Natural killer cell (primary cell): ENCODE results near the gene BBS10. TPM values are rescaled to one million over a fixed set of nuclear protein-coding genes. Genes with fewer than 3 reads are reported as not detected.

Experiments used
- ATAC-seq, 3 donors: fragments of 150-1000 bp in 2 of 3; fragments of 200-7000 bp in 1 of 3; cut with Tn5 transposase; 1 replicate in 1 of 3; 2 replicates in 2 of 3; pipeline ENCODE4 v1.10.0; 2021; ENCODE audit warnings: mild to moderate bottlenecking in 2 of 3, moderate library complexity in 2 of 3
- DNase-seq, 2 donors: peaks; one replicate each; pipeline versions ENCODE4 v3.0.0 to v3.0.0-alpha.2; 2013 to 2021; ENCODE audit warnings: mixed read lengths in 1 of 2
- H3K27ac ChIP-seq: one replicate; pipeline ENCODE4 v1.5.1; 2013; ENCODE audit warnings: mild to moderate bottlenecking, low read length
- H3K27me3 ChIP-seq: one replicate; pipeline ENCODE4 v1.6.1; 2013; ENCODE audit warnings: low read length; ENCODE audit not compliant: control insufficient read depth, insufficient read depth
- H3K36me3 ChIP-seq: one replicate; pipeline ENCODE4 v1.6.1; 2013; ENCODE audit warnings: low read length; ENCODE audit not compliant: control insufficient read depth, insufficient read depth
- H3K4me1 ChIP-seq: one replicate; pipeline ENCODE4 v1.6.1; 2013; ENCODE audit warnings: low read length; ENCODE audit not compliant: control insufficient read depth, insufficient read depth
- H3K4me3 ChIP-seq: one replicate; pipeline ENCODE4 v1.5.1; 2013; ENCODE audit warnings: low read length
- H3K9me3 ChIP-seq: one replicate; pipeline ENCODE4 v1.6.1; 2013; ENCODE audit warnings: low read length; ENCODE audit not compliant: control insufficient read depth, insufficient read depth
- H3K27ac Mint-ChIP-seq, 2 donors: one replicate each; pipeline ENCODE4 v1.8.0; 2022; ENCODE audit warnings: mild to moderate bottlenecking in 2 of 2, mixed read lengths in 2 of 2, moderate library complexity in 1 of 2
- H3K27me3 Mint-ChIP-seq, 2 donors: one replicate each; pipeline ENCODE4 v1.8.0; 2022; ENCODE audit warnings: low read depth in 2 of 2, mixed read lengths in 2 of 2
- H3K36me3 Mint-ChIP-seq: one replicate; pipeline ENCODE4 v1.8.0; 2022; ENCODE audit warnings: mixed read lengths
- H3K4me1 Mint-ChIP-seq, 2 donors: one replicate each; pipeline ENCODE4 v1.8.0; 2022; ENCODE audit warnings: mixed read lengths in 2 of 2
- H3K4me3 Mint-ChIP-seq: one replicate; pipeline ENCODE4 v1.8.0; 2022; ENCODE audit warnings: mild to moderate bottlenecking, moderate library complexity, mixed read lengths
- H3K9me3 Mint-ChIP-seq, 2 donors: one replicate each; pipeline ENCODE4 v1.8.0; 2022; ENCODE audit warnings: mixed read lengths in 2 of 2
- WGBS: methylation state at CpG from one replicate; pipeline ENCODE4 v1.1.7; 2013; ENCODE audit warnings: missing lambda C conversion rate; ENCODE audit not compliant: insufficient coverage; 5-methylcytosine and 5-hydroxymethylcytosine counted together
- intact Hi-C: fragments of 100-400 bp; cut with micrococcal nuclease; formaldehyde crosslinking; loops from one replicate; pipeline ENCODE4 v1.14.2; 2022
- total RNA-seq, 4 donors: library from RNA; stranded (reverse); fragments of 120-200 nt in 1 of 4; gene quantifications; one replicate each; pipeline versions ENCODE4 v1.2.3 to v1.2.4, GENCODE V29; 2013 to 2022
- TF ChIP-seq, protein P1 (sequence below): fragments of 200-600 bp; IDR thresholded peaks from one replicate; pipeline ENCODE4 v1.8.0; 2022; ENCODE audit warnings: antibody characterized with exemption

BBS10 gene
- total RNA-seq, 3 donors from 2014 or later (not counting 1 experiment from before 2014, with no cell fraction given): 2.8 to 4.0 (median 3.3) TPM

DNA sequence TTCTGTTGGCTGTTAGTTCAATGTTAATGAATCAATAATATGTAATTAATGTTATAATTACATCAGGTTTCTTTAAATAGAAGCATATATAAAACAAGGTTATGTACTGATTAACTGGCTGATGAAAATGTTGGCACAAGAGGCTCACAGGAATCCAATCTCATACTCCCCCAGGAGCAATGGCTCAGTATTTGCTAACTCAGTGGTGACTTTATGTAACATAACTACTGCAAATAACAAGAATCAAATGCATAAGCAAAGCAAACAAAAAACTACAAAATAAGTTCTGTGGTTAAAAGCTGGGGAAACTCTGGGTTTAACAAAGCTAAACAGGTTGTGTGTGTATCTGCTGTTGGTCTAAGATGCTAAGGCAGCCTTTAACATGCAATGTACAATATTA is 27.7 kb upstream of the BBS10 start:
- no peak overlapping the region for H3K27ac Mint-ChIP-seq
- Histone ChIP-seq H3K27ac (no peak overlapping the region), H3K4me1 (no peaks in the 10 kb centered on the region), H3K4me3 (no peak overlapping the region), H3K27me3 (no peaks in the 10 kb centered on the region), H3K36me3 (peaks cover 62% of the 10 kb centered on the region), H3K9me3 (no peaks in the 10 kb centered on the region)
- no peaks in the 10 kb centered on the region for H3K9me3 Mint-ChIP-seq
- H3K4me3 Mint-ChIP-seq: no peak overlapping the region
- ATAC-seq (no peak), DNase-seq (no peak)
- intact Hi-C loops: no loop called here
- H3K27me3 Mint-ChIP-seq: no peaks in the 10 kb centered on the region
- peaks cover 8% of the 10 kb centered on the region for H3K36me3 Mint-ChIP-seq
- no peaks in the 10 kb centered on the region for H3K4me1 Mint-ChIP-seq
- TF ChIP-seq, protein P1, sequence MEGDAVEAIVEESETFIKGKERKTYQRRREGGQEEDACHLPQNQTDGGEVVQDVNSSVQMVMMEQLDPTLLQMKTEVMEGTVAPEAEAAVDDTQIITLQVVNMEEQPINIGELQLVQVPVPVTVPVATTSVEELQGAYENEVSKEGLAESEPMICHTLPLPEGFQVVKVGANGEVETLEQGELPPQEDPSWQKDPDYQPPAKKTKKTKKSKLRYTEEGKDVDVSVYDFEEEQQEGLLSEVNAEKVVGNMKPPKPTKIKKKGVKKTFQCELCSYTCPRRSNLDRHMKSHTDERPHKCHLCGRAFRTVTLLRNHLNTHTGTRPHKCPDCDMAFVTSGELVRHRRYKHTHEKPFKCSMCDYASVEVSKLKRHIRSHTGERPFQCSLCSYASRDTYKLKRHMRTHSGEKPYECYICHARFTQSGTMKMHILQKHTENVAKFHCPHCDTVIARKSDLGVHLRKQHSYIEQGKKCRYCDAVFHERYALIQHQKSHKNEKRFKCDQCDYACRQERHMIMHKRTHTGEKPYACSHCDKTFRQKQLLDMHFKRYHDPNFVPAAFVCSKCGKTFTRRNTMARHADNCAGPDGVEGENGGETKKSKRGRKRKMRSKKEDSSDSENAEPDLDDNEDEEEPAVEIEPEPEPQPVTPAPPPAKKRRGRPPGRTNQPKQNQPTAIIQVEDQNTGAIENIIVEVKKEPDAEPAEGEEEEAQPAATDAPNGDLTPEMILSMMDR: no peak

DNA sequence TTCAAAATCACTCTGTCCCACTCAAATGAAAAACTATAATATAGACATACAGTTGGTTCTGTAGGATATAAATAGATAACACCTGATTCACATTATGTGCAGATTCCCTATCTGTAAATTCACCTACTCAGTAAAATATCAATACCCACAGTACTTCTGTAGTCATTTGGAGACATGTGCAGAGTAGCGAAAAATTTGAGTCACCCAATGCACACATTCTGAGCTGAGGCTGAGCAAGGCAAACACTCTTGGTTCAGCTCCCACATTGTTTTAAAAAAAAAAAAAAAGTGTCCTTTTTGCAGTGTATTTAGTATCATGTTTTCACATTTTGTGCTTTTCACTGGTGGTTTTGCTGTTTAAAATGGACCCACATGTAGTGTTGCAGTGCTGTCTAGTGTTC is 27.3 kb upstream of the BBS10 start:
- no peaks in the 10 kb centered on the region for H3K27me3 Mint-ChIP-seq
- WGBS: 80% methylated on average over 1 of the region's 1 CpG
- DNase-seq: no peak

DNA sequence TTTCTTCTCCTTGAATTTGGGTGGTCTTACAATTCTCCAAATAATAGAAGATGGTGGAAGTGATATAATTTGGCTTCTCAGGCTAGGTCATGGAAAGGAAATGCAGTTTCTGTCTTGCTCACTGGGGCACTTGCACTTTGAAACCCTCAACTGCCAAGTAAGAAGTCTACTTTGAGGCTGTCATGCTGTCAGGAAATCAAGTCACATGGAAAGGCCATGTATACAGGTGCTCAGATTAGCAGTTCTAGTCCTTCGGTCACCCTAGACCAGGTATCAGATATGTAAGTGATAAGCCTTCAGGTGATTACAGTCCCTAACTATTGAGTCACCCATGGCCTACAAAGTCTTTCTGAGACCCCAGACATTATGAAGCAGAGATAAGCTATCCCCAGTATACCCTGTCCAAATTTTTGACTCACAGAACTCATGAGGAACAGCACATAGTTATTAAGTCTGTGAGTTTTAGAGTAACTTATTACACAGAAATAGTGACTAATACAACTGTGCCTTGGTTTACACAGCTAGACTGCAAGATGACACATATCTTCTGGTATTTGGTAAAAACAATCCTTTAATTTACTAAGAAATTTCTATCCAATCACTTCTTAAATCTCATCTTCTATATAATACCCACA is 26.3 kb upstream of the BBS10 start:
- peaks cover 8% of the 10 kb centered on the region for H3K36me3 Mint-ChIP-seq
- no peak for ATAC-seq
- WGBS: 85% methylated on average over 1 of the region's 1 CpG
- Histone ChIP-seq H3K4me3 (no peak overlapping the region), H3K4me1 (no peaks in the 10 kb centered on the region), H3K9me3 (no peaks in the 10 kb centered on the region), H3K36me3 (peaks cover 69% of the 10 kb centered on the region), H3K27ac (no peak overlapping the region), H3K27me3 (no peaks in the 10 kb centered on the region)
- intact Hi-C loops: no loop called here
- no peaks in the 10 kb centered on the region for H3K9me3 Mint-ChIP-seq
- H3K27ac Mint-ChIP-seq: no peak overlapping the region
- TF ChIP-seq, protein P1: no peak
- no peaks in the 10 kb centered on the region for H3K27me3 Mint-ChIP-seq
- H3K4me3 Mint-ChIP-seq: no peak overlapping the region
- no peak for DNase-seq
- H3K4me1 Mint-ChIP-seq: no peaks in the 10 kb centered on the region

More for the DNA sequence above, 27.3 kb upstream of the BBS10 start:
- H3K4me3 ChIP-seq: no peak overlapping the region
- peaks cover 8% of the 10 kb centered on the region for H3K36me3 Mint-ChIP-seq
- TF ChIP-seq, protein P1: no peak
- H3K27ac ChIP-seq: no peak overlapping the region
- no peak overlapping the region for H3K27ac Mint-ChIP-seq
- no peaks in the 10 kb centered on the region for H3K4me1 Mint-ChIP-seq
- no peak overlapping the region for H3K4me3 Mint-ChIP-seq
- intact Hi-C loops: no loop called here
- H3K36me3 ChIP-seq: peaks cover 63% of the 10 kb centered on the region
- no peaks in the 10 kb centered on the region for H3K27me3 ChIP-seq
- H3K9me3 Mint-ChIP-seq: no peaks in the 10 kb centered on the region
- no peak for ATAC-seq
- no peaks in the 10 kb centered on the region for H3K9me3 ChIP-seq
- no peaks in the 10 kb centered on the region for H3K4me1 ChIP-seq

GRCh38 chr12:76368230-76368629 is 20.0 kb upstream of the BBS10 start:
- TF ChIP-seq, protein P1: no peak
- H3K36me3 Mint-ChIP-seq: peaks cover 41% of the 10 kb centered on the region
- Histone ChIP-seq H3K9me3 (no peaks in the 10 kb centered on the region), H3K27me3 (no peaks in the 10 kb centered on the region), H3K36me3 (peaks cover 75% of the 10 kb centered on the region), H3K4me1 (no peaks in the 10 kb centered on the region), H3K27ac (no peak overlapping the region), H3K4me3 (no peak overlapping the region)
- H3K4me1 Mint-ChIP-seq: peaks cover 0 to 4% of the 10 kb centered on the region in 2 donors
- no peaks in the 10 kb centered on the region for H3K27me3 Mint-ChIP-seq
- intact Hi-C loops: no loop called here
- no peak overlapping the region for H3K4me3 Mint-ChIP-seq
- H3K9me3 Mint-ChIP-seq: peaks cover 0 to 4% of the 10 kb centered on the region in 2 donors
- H3K27ac Mint-ChIP-seq: peak overlapping the region in 1 of 2 donors; percentile 39
- ATAC-seq (no peak), DNase-seq (no peak)
- WGBS: 100% methylated on average over 1 of the region's 1 CpG
